ENCODE measurements around the gene AQR.

AQR gene

GRCh38 chr15:34847598-34847997, 121.9 kb downstream of the AQR start:
- no peak for TF ChIP-seq CTCF (conservative IDR thresholded peaks at IDR 0.05; ENCODE audit: low read depth)
- no peak overlapping the region for H3K27ac ChIP-seq
- CTCF ChIA-PET, result interaction anchor here (0.6 kb wide), 1 partner anchor 1258 kb away, joined by 3 read pairs; no protein-coding TSS in a partner anchor
- POLR2A ChIA-PET (ENCODE audit: low non-redundant PET), result no interaction called here
- DNase-seq (ENCODE audit: low spot score), result no peak

- no peak for TF ChIP-seq CTCF (conservative IDR thresholded peaks at IDR 0.05; ENCODE audit: low read depth)
- DNase-seq (ENCODE audit: low spot score), result no peak
- ChIA-PET POLR2A (ENCODE audit: low non-redundant PET) (no interaction called here), CTCF (no interaction called here)
- H3K27ac ChIP-seq, result no peak overlapping the region
Measured at GRCh38 chr15:34841262-34841725, 128.2 kb downstream of the AQR start.

- no peak overlapping the region for H3K27ac ChIP-seq
- POLR2A ChIA-PET (ENCODE audit: low non-redundant PET), result no interaction called here
- no peak for DNase-seq (ENCODE audit: low spot score)
- no peak for TF ChIP-seq CTCF (conservative IDR thresholded peaks at IDR 0.05; ENCODE audit: low read depth)
- CTCF ChIA-PET, result no interaction called here
Measured at GRCh38 chr15:34838282-34838681, 131.3 kb downstream of the AQR start.

- no peak overlapping the region for H3K27ac ChIP-seq
- CTCF ChIA-PET, result interaction anchor here (0.6 to 0.7 kb wide), 2 partner anchors 17 to 1039 kb away, joined by 3 to 5 read pairs; no protein-coding TSS in a partner anchor
- POLR2A ChIA-PET (ENCODE audit: low non-redundant PET), result interaction anchor here (0.6 kb wide), 1 partner anchor 242 kb away, joined by 3 read pairs; no protein-coding TSS in a partner anchor
- DNase-seq (ENCODE audit: low spot score), result peak; percentile 71
- no peak for TF ChIP-seq CTCF (conservative IDR thresholded peaks at IDR 0.05; ENCODE audit: low read depth)
Measured at GRCh38 chr15:34837246-34838016, 132.1 kb downstream of the AQR start.

- no peak for DNase-seq (ENCODE audit: low spot score)
- no peak overlapping the region for H3K27ac ChIP-seq
- CTCF ChIA-PET, result interaction anchor here (0.8 kb wide), 1 partner anchor 117 kb away, joined by 4 read pairs; no protein-coding TSS in a partner anchor
- no peak for TF ChIP-seq CTCF (conservative IDR thresholded peaks at IDR 0.05; ENCODE audit: low read depth)
- POLR2A ChIA-PET (ENCODE audit: low non-redundant PET), result no interaction called here
Measured at GRCh38 chr15:34828145-34828911, 141.2 kb downstream of the AQR start.

- POLR2A ChIA-PET (ENCODE audit: low non-redundant PET), result no interaction called here
- no peak overlapping the region for H3K27ac ChIP-seq
- CTCF ChIA-PET, result interaction anchor here (0.5 kb wide), 1 partner anchor 13 kb away, joined by 3 read pairs; no protein-coding TSS in a partner anchor
- TF ChIP-seq CTCF (conservative IDR thresholded peaks at IDR 0.05; ENCODE audit: low read depth), result no peak
- DNase-seq (ENCODE audit: low spot score), result no peak
Measured at GRCh38 chr15:34821831-34822230, 147.7 kb downstream of the AQR start.
